Activated CD4-positive, alpha-beta T cell treated with anti-CD3 and anti-CD28 coated beads for 24 hours (primary cell): ENCODE data around the gene CDHR3.
"Not testable (repeated sequence)": the region's sequence is repeated elsewhere in the genome, so short reads cannot be mapped to it uniquely, and the experiment has no call there.

Experiments
- DNase-seq, 2 donors: peaks; one replicate each; pipeline ENCODE4 v3.0.0-alpha.2; 2020; ENCODE audit warnings: low read depth in 2 of 2

Gene CDHR3

GRCh38 chr7:105958012-105958411 is 5.1 kb upstream of the CDHR3 start:
- DNase-seq = no peak

GRCh38 chr7:105962353-105962752 is 711 bp upstream of the CDHR3 start:
- no peak for DNase-seq

- DNase-seq = no peak
These were observed 8.8 kb downstream of the CDHR3 start for GRCh38 chr7:105971845-105972244.

GRCh38 chr7:105972276-105972675 is 9.2 kb downstream of the CDHR3 start:
- DNase-seq = no peak

- no peak for DNase-seq
These were observed 11.4 kb downstream of the CDHR3 start for GRCh38 chr7:105974471-105974870.

GRCh38 chr7:105975770-105976417 is 12.8 kb downstream of the CDHR3 start:
- no peak for DNase-seq

GRCh38 chr7:105976868-105977267 is 13.8 kb downstream of the CDHR3 start:
- no peak for DNase-seq

- DNase-seq = no peak
These were observed 15.0 kb downstream of the CDHR3 start for GRCh38 chr7:105978035-105978434.

- no peak for DNase-seq
These were observed 15.9 kb downstream of the CDHR3 start for GRCh38 chr7:105978974-105979373.

- DNase-seq = no peak
These were observed 16.3 kb downstream of the CDHR3 start for GRCh38 chr7:105979405-105979804.

GRCh38 chr7:105980645-105981396 is 17.8 kb downstream of the CDHR3 start:
- DNase-seq = no peak

- no peak for DNase-seq
These were observed 19.3 kb downstream of the CDHR3 start for GRCh38 chr7:105982388-105982787.

GRCh38 chr7:105984808-105985207 is 21.7 kb downstream of the CDHR3 start:
- DNase-seq = not testable (repeated sequence)

- DNase-seq = no peak
These were observed 22.2 kb downstream of the CDHR3 start for GRCh38 chr7:105985229-105985628.

GRCh38 chr7:105985672-105986215 is 22.7 kb downstream of the CDHR3 start:
- DNase-seq = no peak

GRCh38 chr7:105987046-105987445 is 24.0 kb downstream of the CDHR3 start:
- DNase-seq = no peak

- no peak for DNase-seq
These were observed 25.2 kb downstream of the CDHR3 start for GRCh38 chr7:105988276-105988675.

- no peak for DNase-seq
These were observed 26.1 kb downstream of the CDHR3 start for GRCh38 chr7:105989191-105989590.

- DNase-seq = no peak
These were observed 26.6 kb downstream of the CDHR3 start for GRCh38 chr7:105989686-105990085.

GRCh38 chr7:105990141-105990540 is 27.1 kb downstream of the CDHR3 start:
- no peak for DNase-seq

GRCh38 chr7:105990727-105991453 is 27.8 kb downstream of the CDHR3 start:
- DNase-seq = no peak

- no peak for DNase-seq
These were observed 29.8 kb downstream of the CDHR3 start for GRCh38 chr7:105992905-105993304.
